HepG2 (cell line): ENCODE results near the gene CGREF1. TPM values are rescaled to one million over a fixed set of nuclear protein-coding genes. Genes with fewer than 3 reads are reported as not detected.

Source experiments
- ATAC-seq: fragments of 200-7000 bp; cut with Tn5 transposase; 3 replicates; pipeline ENCODE4 v1.9.1; 2020; ENCODE audit warnings: mild to moderate bottlenecking, moderate library complexity
- BruUV-seq: library from RNA; stranded (reverse); fragments of 400-500 nt; replicated peaks from 2 replicates; lab custom pipeline; 2021; lab: Mats Ljungman, UMichigan
- CTCF ChIA-PET: fragments of 300-600 bp; formaldehyde crosslinking; extraction: SDS; loops from one replicate; lab custom pipeline; 2021; ENCODE audit warnings: low total read pairs, inconsistent platforms, low intra/inter-chr PET ratio; lab: Yijun Ruan, JAX
- POLR2A ChIA-PET: fragments of 350-600 bp; sonication (Branson Sonifier 250); formaldehyde crosslinking; loops from one replicate; lab custom pipeline; 2020; ENCODE audit warnings: antibody characterized with exemption, inconsistent platforms; lab: Yijun Ruan, JAX
- DNase-seq: peaks from one replicate; pipeline ENCODE4 v3.0.0-alpha.2; 2015; ENCODE audit warnings: low spot score
- FAIRE-seq: peaks from 3 replicates; lab custom pipeline; 2011; peaks lifted over from hg19 to GRCh38; lab: Jason Lieb, UNC
- H2AFZ ChIP-seq: one replicate; pipeline ENCODE4 v1.6.1; 2011; ENCODE audit warnings: low read length, inconsistent platforms
- H3K27ac ChIP-seq: fragments of 300-600 bp; 3 replicates; pipeline ENCODE4 v1.8.0; 2011; ENCODE audit warnings: mixed run types, mild to moderate bottlenecking, mixed read lengths, low read length, inconsistent platforms; ENCODE audit not compliant: insufficient read depth; ENCODE audit errors: extremely low read length
- H3K27me3 ChIP-seq, 2 experiments: fragments of 200-600 bp in 1 of 2; 2 replicates in 1 of 2; 3 replicates in 1 of 2; pipeline versions ENCODE4 v1.6.0 to v1.8.0; 2011; ENCODE audit warnings: low read length in 2 of 2, mild to moderate bottlenecking in 2 of 2, moderate library complexity in 2 of 2, inconsistent platforms in 1 of 2; ENCODE audit not compliant: insufficient read depth in 2 of 2, control insufficient read depth in 1 of 2
- H3K36me3 ChIP-seq, 2 experiments: fragments of 200-600 bp in 1 of 2; replicated peaks in 1 of 2; 2 replicates in 1 of 2; 3 replicates in 1 of 2; pipeline versions ENCODE4 v1.5.1 to v1.8.0; 2011; ENCODE audit warnings: low read length in 2 of 2, inconsistent platforms in 1 of 2; ENCODE audit not compliant: insufficient read depth in 2 of 2, control insufficient read depth in 1 of 2
- H3K4me1 ChIP-seq: 2 replicates; pipeline ENCODE4 v1.5.1; 2012; ENCODE audit warnings: low read length, inconsistent platforms; ENCODE audit not compliant: insufficient read depth
- H3K4me2 ChIP-seq: 2 replicates; pipeline ENCODE4 v1.6.0; 2011; ENCODE audit warnings: low read depth, low read length, inconsistent platforms
- H3K4me3 ChIP-seq, 3 experiments: fragments of 200-600 bp in 1 of 3; sonication (generic), shearing (Covaris generic) in 1 of 3; replicated peaks in 1 of 3; 2 replicates each; pipeline ENCODE4 v1.5.1; 2011 to 2016; ENCODE audit warnings: low read length in 3 of 3, inconsistent platforms in 2 of 3, low read depth in 2 of 3, mild to moderate bottlenecking in 2 of 3, control low read depth in 1 of 3, mixed read lengths in 1 of 3; ENCODE audit not compliant: insufficient read depth in 1 of 3
- H3K79me2 ChIP-seq: one replicate; pipeline ENCODE4 v1.6.1; 2011; ENCODE audit warnings: low read length, inconsistent platforms; ENCODE audit not compliant: insufficient read depth
- H3K9ac ChIP-seq: 2 replicates; pipeline ENCODE4 v1.6.0; 2011; ENCODE audit warnings: mild to moderate bottlenecking, low read depth, low read length, inconsistent platforms; ENCODE audit not compliant: insufficient read depth
- H3K9me3 ChIP-seq: 2 replicates; pipeline ENCODE4 v1.5.1; 2012; ENCODE audit warnings: mild to moderate bottlenecking, low read length
- H4K20me1 ChIP-seq: 2 replicates; pipeline ENCODE4 v1.6.0; 2011; ENCODE audit warnings: inconsistent platforms, mild to moderate bottlenecking, low read length, moderate library complexity; ENCODE audit not compliant: insufficient read depth
- ERF ChIP-seq: IDR thresholded peaks from 2 replicates; pipeline ENCODE4 v1.6.1; 2018; ENCODE audit warnings: missing biosample characterization, missing genetic modification reagents
- FOXM1 ChIP-seq: sonication (generic); formaldehyde crosslinking; IDR thresholded peaks from 2 replicates; pipeline ENCODE4 v1.5.0; 2020; ENCODE audit warnings: missing genetic modification reagents
- HNF1B ChIP-seq: sonication (generic); formaldehyde crosslinking; IDR thresholded peaks from 2 replicates; pipeline ENCODE4 v1.5.1; 2020; ENCODE audit warnings: mild to moderate bottlenecking, moderate library complexity, missing genetic modification reagents
- HNRNPLL ChIP-seq: fragments of 200-400 bp; formaldehyde crosslinking; IDR thresholded peaks from 2 replicates; pipeline ENCODE4 v1.6.1; 2017; ENCODE audit warnings: mild to moderate bottlenecking, low read depth, low read length; ENCODE audit not compliant: poor library complexity, severe bottlenecking
- RBFOX2 ChIP-seq: fragments of 200-400 bp; formaldehyde crosslinking; IDR thresholded peaks from 2 replicates; pipeline ENCODE4 v1.6.1; 2017; ENCODE audit warnings: low read depth, mild to moderate bottlenecking, low read length
- RCOR2 ChIP-seq: IDR thresholded peaks from 2 replicates; pipeline ENCODE4 v1.6.1; 2016; ENCODE audit warnings: missing biosample characterization, missing genetic modification reagents
- SMARCC2 ChIP-seq: fragments of 450-650 bp; IDR thresholded peaks from 2 replicates; pipeline ENCODE4 v1.6.1; 2017; ENCODE audit warnings: antibody characterized with exemption, mild to moderate bottlenecking
- TCF12 ChIP-seq, 2 experiments: fragments of 450-650 bp in 1 of 2; sonication (generic) in 1 of 2; formaldehyde crosslinking in 1 of 2; IDR thresholded peaks; 2 replicates each; pipeline versions ENCODE4 v1.6.1 to v1.8.0; 2017 to 2022; ENCODE audit warnings: antibody characterized with exemption in 1 of 2, mild to moderate bottlenecking in 1 of 2, missing genetic modification reagents in 1 of 2, moderate library complexity in 1 of 2
- TFDP2 ChIP-seq: sonication (generic); formaldehyde crosslinking; IDR thresholded peaks from 2 replicates; pipeline ENCODE4 v1.4.0; 2020; ENCODE audit warnings: missing genetic modification reagents
- TRIM24 ChIP-seq: sonication (generic); formaldehyde crosslinking; IDR thresholded peaks from 2 replicates; pipeline ENCODE4 v1.8.0; 2022; ENCODE audit warnings: mild to moderate bottlenecking, missing genetic modification reagents
- ZBTB2 ChIP-seq: sonication (generic); formaldehyde crosslinking; IDR thresholded peaks from 2 replicates; pipeline ENCODE4 v1.8.0; 2022; ENCODE audit warnings: low read depth, missing genetic modification reagents
- ZFX ChIP-seq: sonication (generic); formaldehyde crosslinking; IDR thresholded peaks from 2 replicates; pipeline ENCODE4 v1.4.0; 2020; ENCODE audit warnings: mild to moderate bottlenecking, low read depth, missing genetic modification reagents, moderate library complexity
- ZNF430 ChIP-seq: sonication (generic); formaldehyde crosslinking; IDR thresholded peaks from 2 replicates; pipeline ENCODE4 v1.9.0; 2021; ENCODE audit warnings: mild to moderate bottlenecking, missing genetic modification reagents
- ZNF580 ChIP-seq: IDR thresholded peaks from 2 replicates; pipeline ENCODE4 v1.6.1; 2016; ENCODE audit warnings: low read depth, borderline replicate concordance
- WGBS: methylation state at CpG from one replicate; pipeline ENCODE4 v1.1.6; 2017; ENCODE audit warnings: low lambda C conversion rate; 5-methylcytosine and 5-hydroxymethylcytosine counted together
- in situ Hi-C: cut with HindIII; loops from 2 replicates; pipeline ENCODE4 v1.10.0; 2017; ENCODE audit warnings: low pct_unique_long_range_greater_than_20kb; ENCODE audit not compliant: extremely low pct_ligation_motif_present
- intact Hi-C: fragments of 100-400 bp; cut with micrococcal nuclease; formaldehyde crosslinking; loops from one replicate; pipeline ENCODE4 v1.10.0; 2022; ENCODE audit not compliant: unreplicated experiment
- polyA plus RNA-seq, 8 experiments: library from polyadenylated mRNA; depleted of rRNA in 3 of 8; stranded (reverse) in 7 of 8; unstranded in 1 of 8; fragments of >200 nt; fragmentation: Illumina TruSeq in 4 of 8; extraction: Trizol in 4 of 8; gene quantifications; 2 replicates each; pipeline versions ENCODE4 v1.2.1 to v1.2.3, GENCODE V29; 2011 to 2016; ENCODE audit warnings: low read depth in 4 of 8, missing spikeins in 1 of 8, mixed read lengths in 1 of 8; ENCODE audit not compliant: insufficient read depth in 1 of 8
- total RNA-seq, 5 experiments: library from RNA; depleted of rRNA; stranded (reverse); fragments of >200 nt; fragmentation: Illumina TruSeq; extraction: Trizol; gene quantifications; 2 replicates each; pipeline ENCODE4 v1.2.3, GENCODE V29; 2016; ENCODE audit warnings: low read depth in 1 of 5

The CGREF1 gene
- total and polyA plus RNA-seq, 2 of the 13 experiments (the other 11 are each of a cell fraction or from before 2014, with no cell fraction given), result 13.9 to 23.4 TPM

GRCh38 chr2:27125104-27125503 lies 6.2 kb upstream of the CGREF1 start:
- H4K20me1 ChIP-seq, result no peaks in the 10 kb centered on the region
- H3K27ac ChIP-seq, result no peak overlapping the region
- H3K9ac ChIP-seq, result no peak overlapping the region
- in situ Hi-C loops (no loop called here), intact Hi-C loops (no loop called here)
- no peaks in the 10 kb centered on the region for H3K79me2 ChIP-seq
- POLR2A ChIA-PET, result interaction anchor here (1.8 to 5.3 kb wide), 2 partner anchors 8 to 29 kb away, joined by 3 to 76 read pairs; partner anchors contain the start of gene PREB
- CTCF ChIA-PET, result no interaction called here
- no peaks in the 10 kb centered on the region for H3K9me3 ChIP-seq
- H3K4me3 ChIP-seq, result no peak overlapping the region
- ATAC-seq (no peak), DNase-seq (no peak), FAIRE-seq (no peak)
- no TSS peak for BruUV-seq
- H3K4me2 ChIP-seq, result no peak overlapping the region
- H3K4me1 ChIP-seq, result peaks cover 52% of the 10 kb centered on the region
- no peak for TF ChIP-seq TCF12 (IDR thresholded peaks at IDR 0.05)
- TF ChIP-seq TCF12 (CRISPR knock-in tag; IDR thresholded peaks at IDR 0.05), result no peak
- no peak for TF ChIP-seq ERF (CRISPR knock-in tag)
- no peak for TF ChIP-seq ZBTB2 (CRISPR knock-in tag)
- no peak for TF ChIP-seq FOXM1 (CRISPR knock-in tag)
- TF ChIP-seq ZNF430 (CRISPR knock-in tag), result no peak
- TF ChIP-seq TRIM24 (CRISPR knock-in tag), result no peak
- no peak for TF ChIP-seq ZFX (CRISPR knock-in tag)
- TF ChIP-seq SMARCC2, result no peak
- no peak for TF ChIP-seq ZNF580 (CRISPR knock-in tag)
- TF ChIP-seq HNF1B (CRISPR knock-in tag), result no peak
- no peak for TF ChIP-seq RCOR2 (CRISPR knock-in tag)
- TF ChIP-seq RBFOX2, result no peak
- no peak for TF ChIP-seq HNRNPLL
- no peak for TF ChIP-seq TFDP2
- peaks cover 0 to 33% of the 10 kb centered on the region in 2 experiments; a peak in 3 of 5 replicates for H3K27me3 ChIP-seq
- H2AFZ ChIP-seq, result no peak overlapping the region
- 91% methylated on average over 3 of the region's 3 CpGs for WGBS
- H3K36me3 ChIP-seq, result peaks cover 0 to under 1% of the 10 kb centered on the region in 2 experiments; a peak in 1 of 5 replicates
